MCF 10A (cell line): Measurements from ENCODE around the gene RPS29. TPM values are rescaled to one million over a fixed set of nuclear protein-coding genes. Genes with fewer than 3 reads are reported as not detected.

ENCODE experiments used
- BruUV-seq: library from RNA; stranded (reverse); fragments of 400-500 nt; replicated peaks from 2 replicates; lab custom pipeline; 2021; lab: Mats Ljungman, UMichigan
- CTCF ChIA-PET: fragments of 300-600 bp; sonication (Branson Sonifier 250); formaldehyde crosslinking; extraction: SDS; loops from one replicate; lab custom pipeline; 2021; ENCODE audit warnings: antibody characterized with exemption, inconsistent platforms; lab: Yijun Ruan, JAX
- POLR2A ChIA-PET: fragments of 300-600, 350-650 bp; sonication (Branson Sonifier 250); formaldehyde crosslinking; extraction: SDS; loops from one replicate; lab custom pipeline; 2020; ENCODE audit warnings: antibody characterized with exemption, inconsistent platforms; lab: Yijun Ruan, JAX
- DNase-seq: peaks from one replicate; pipeline ENCODE4 v3.0.0-alpha.2; 2018; ENCODE audit not compliant: unreplicated experiment
- H3K27ac Mint-ChIP-seq: one replicate; pipeline ENCODE4 v1.8.0; 2022; ENCODE audit warnings: mild to moderate bottlenecking, low read depth, mixed read lengths; ENCODE audit not compliant: unreplicated experiment
- H3K27me3 Mint-ChIP-seq: one replicate; pipeline ENCODE4 v1.8.0; 2022; ENCODE audit warnings: mixed read lengths; ENCODE audit not compliant: insufficient read depth, unreplicated experiment
- H3K36me3 Mint-ChIP-seq: one replicate; pipeline ENCODE4 v1.8.0; 2022; ENCODE audit warnings: mild to moderate bottlenecking, moderate library complexity, mixed read lengths; ENCODE audit not compliant: insufficient read depth, unreplicated experiment
- H3K4me1 Mint-ChIP-seq: one replicate; pipeline ENCODE4 v1.8.0; 2022; ENCODE audit warnings: mixed read lengths; ENCODE audit not compliant: insufficient read depth, unreplicated experiment
- H3K4me3 Mint-ChIP-seq: one replicate; pipeline ENCODE4 v1.8.0; 2022; ENCODE audit warnings: mild to moderate bottlenecking, moderate library complexity, mixed read lengths; ENCODE audit not compliant: unreplicated experiment
- H3K9me3 Mint-ChIP-seq: one replicate; pipeline ENCODE4 v1.8.0; 2022; ENCODE audit warnings: mixed read lengths; ENCODE audit not compliant: unreplicated experiment
- CTCF ChIP-seq: fragments of 200-600 bp; IDR thresholded peaks from one replicate; pipeline ENCODE4 v1.8.0; 2022; ENCODE audit warnings: antibody characterized with exemption, mild to moderate bottlenecking; ENCODE audit not compliant: unreplicated experiment
- intact Hi-C: fragments of 100-400 bp; cut with micrococcal nuclease; formaldehyde crosslinking; loops from 2 replicates; pipeline ENCODE4 v1.14.1; 2022
- total RNA-seq: library from RNA; stranded (reverse); gene quantifications from 2 replicates; pipeline ENCODE4 v1.2.3, GENCODE V29; 2022

The RPS29 gene
- total RNA-seq, 1 experiment from 2014 or later = 1,499 TPM

- BruUV-seq = no TSS peak
- Mint-ChIP-seq H3K36me3 (peaks cover 87% of the 10 kb centered on the region), H3K27me3 (no peaks in the 10 kb centered on the region), H3K9me3 (no peaks in the 10 kb centered on the region), H3K4me1 (peaks cover 19% of the 10 kb centered on the region), H3K4me3 (no peak overlapping the region), H3K27ac (peak overlapping the region; percentile 42)
- intact Hi-C loops = no loop called here
- CTCF ChIA-PET = no interaction called here
- POLR2A ChIA-PET = interaction anchor here (0.6 to 6.5 kb wide), 2 partner anchors 15 to 41 kb away, joined by 3 to 179 read pairs; partner anchors contain the start of genes MGAT2 and RPL36AL
- no peak for DNase-seq
- TF ChIP-seq CTCF = no peak
Measured at GRCh38 chr14:49582113-49582977, 3.8 kb downstream of the RPS29 start.

GRCh38 chr14:49581209-49582112, 4.7 kb downstream of the RPS29 start:
- intact Hi-C loops = no loop called here
- H3K4me3 Mint-ChIP-seq = peak overlapping the region; percentile 6

GRCh38 chr14:49579841-49580240, 6.3 kb downstream of the RPS29 start:
- Mint-ChIP-seq H3K27me3 (no peaks in the 10 kb centered on the region), H3K27ac (no peak overlapping the region)

More at GRCh38 chr14:49581209-49582112, 4.7 kb downstream of the RPS29 start:
- CTCF ChIA-PET = interaction anchor here (0.6 kb wide), 2 partner anchors 121 to 167 kb away, joined by 3 read pairs; no protein-coding TSS in a partner anchor
- H3K36me3 Mint-ChIP-seq = peaks cover 91% of the 10 kb centered on the region
- POLR2A ChIA-PET = interaction anchor here (0.9 kb wide), 1 partner anchor 186 kb away, joined by 3 read pairs; no protein-coding TSS in a partner anchor
- peak overlapping the region; percentile 42 for H3K27ac Mint-ChIP-seq
- H3K4me1 Mint-ChIP-seq = peaks cover 19% of the 10 kb centered on the region
- DNase-seq = no peak
- no peaks in the 10 kb centered on the region for H3K9me3 Mint-ChIP-seq
- no peak for TF ChIP-seq CTCF
- H3K27me3 Mint-ChIP-seq = no peaks in the 10 kb centered on the region
- BruUV-seq = no TSS peak

More at GRCh38 chr14:49579841-49580240, 6.3 kb downstream of the RPS29 start:
- POLR2A ChIA-PET = interaction anchor here (0.6 to 0.7 kb wide), 3 partner anchors 37 to 188 kb away, joined by 3 to 4 read pairs (median 3); partner anchors contain the start of gene KLHDC2
- intact Hi-C loops = no loop called here
- Mint-ChIP-seq H3K4me3 (no peak overlapping the region), H3K36me3 (peaks cover 87% of the 10 kb centered on the region), H3K4me1 (peaks cover 19% of the 10 kb centered on the region), H3K9me3 (no peaks in the 10 kb centered on the region)
- no peak for DNase-seq
- no peak for TF ChIP-seq CTCF
- BruUV-seq = no TSS peak
- CTCF ChIA-PET = interaction anchor here (1.1 to 1.5 kb wide), 2 partner anchors 19 to 119 kb away, joined by 3 to 6 read pairs; partner anchors contain the start of gene LRR1
